HepG2 (cell line): ENCODE results near the gene SLC7A6OS. TPM values are rescaled to one million over a fixed set of nuclear protein-coding genes. Genes with fewer than 3 reads are reported as not detected.

ENCODE experiments used
- HMG20B ChIP-seq: conservative IDR thresholded peaks from 2 replicates; pipeline ENCODE4 v1.6.1; 2016; ENCODE audit warnings: missing genetic modification reagents, missing compliant biosample characterization
- HNF1A ChIP-seq, 2 experiments: sonication (generic) in 1 of 2; formaldehyde crosslinking in 1 of 2; IDR thresholded peaks; 2 replicates each; pipeline versions ENCODE4 v1.4.0 to v1.6.1; 2016 to 2020; ENCODE audit warnings: borderline replicate concordance in 1 of 2, low read depth in 1 of 2, mild to moderate bottlenecking in 1 of 2, missing genetic modification reagents in 1 of 2
- KDM3A ChIP-seq: IDR thresholded peaks from 2 replicates; pipeline ENCODE4 v1.6.1; 2018; ENCODE audit warnings: low read depth, missing compliant biosample characterization
- MAFK ChIP-seq, 2 experiments: IDR thresholded peaks in 1 of 2; conservative IDR thresholded peaks in 1 of 2; 2 replicates each; pipeline ENCODE4 v1.6.1; 2011; ENCODE audit warnings: improper control_type of control experiment in 2 of 2, low read length in 2 of 2
- MTA3 ChIP-seq: sonication (generic); formaldehyde crosslinking; IDR thresholded peaks from 2 replicates; pipeline ENCODE4 v1.4.0; 2020; ENCODE audit warnings: missing genetic modification reagents
- NRL ChIP-seq: sonication (generic); formaldehyde crosslinking; IDR thresholded peaks from 2 replicates; pipeline ENCODE4 v1.5.0; 2020; ENCODE audit warnings: missing genetic modification reagents, mild to moderate bottlenecking, moderate library complexity, borderline replicate concordance
- SRSF4 ChIP-seq: fragments of 200-400 bp; formaldehyde crosslinking; IDR thresholded peaks from one replicate; pipeline ENCODE4 v1.6.1; 2018; ENCODE audit warnings: mild to moderate bottlenecking, low read depth, low read length, moderate library complexity; ENCODE audit not compliant: poor library complexity, severe bottlenecking
- TEF ChIP-seq: sonication (generic); formaldehyde crosslinking; IDR thresholded peaks from 2 replicates; pipeline ENCODE4 v1.5.0; 2020; ENCODE audit warnings: missing genetic modification reagents
- ZFP36L2 ChIP-seq: sonication (generic); formaldehyde crosslinking; IDR thresholded peaks from 2 replicates; pipeline ENCODE4 v1.4.0; 2020; ENCODE audit warnings: missing genetic modification reagents
- ZMYM3 ChIP-seq: sonication (generic); formaldehyde crosslinking; IDR thresholded peaks from 2 replicates; pipeline ENCODE4 v1.5.1; 2020; ENCODE audit warnings: mild to moderate bottlenecking, missing genetic modification reagents
- ZNF275 ChIP-seq: sonication (generic); formaldehyde crosslinking; IDR thresholded peaks from 2 replicates; pipeline ENCODE4 v1.8.0; 2022; ENCODE audit warnings: missing genetic modification reagents, mild to moderate bottlenecking, inconsistent platforms, borderline replicate concordance
- ZNF282 ChIP-seq: fragments of 450-650 bp; IDR thresholded peaks from 2 replicates; pipeline ENCODE4 v1.6.1; 2018; ENCODE audit not compliant: partially characterized antibody
- ZNF598 ChIP-seq: sonication (generic); formaldehyde crosslinking; IDR thresholded peaks from 2 replicates; pipeline ENCODE4 v1.5.1; 2020; ENCODE audit warnings: mild to moderate bottlenecking, missing genetic modification reagents, borderline replicate concordance
- ZNF607 ChIP-seq: sonication (generic); formaldehyde crosslinking; IDR thresholded peaks from 2 replicates; pipeline ENCODE4 v1.5.1; 2020; ENCODE audit warnings: missing genetic modification reagents, mild to moderate bottlenecking, borderline replicate concordance
- ZNF639 ChIP-seq: conservative IDR thresholded peaks from 2 replicates; pipeline ENCODE4 v1.6.1; 2018; ENCODE audit warnings: missing genetic modification reagents
- ZNF878 ChIP-seq: sonication (generic); formaldehyde crosslinking; IDR thresholded peaks from 2 replicates; pipeline ENCODE4 v1.8.1; 2023; ENCODE audit warnings: mild to moderate bottlenecking, missing genetic modification reagents, moderate library complexity
- polyA plus RNA-seq, 8 experiments: library from polyadenylated mRNA; depleted of rRNA in 3 of 8; stranded (reverse) in 7 of 8; unstranded in 1 of 8; fragments of >200 nt; fragmentation: Illumina TruSeq in 4 of 8; extraction: Trizol in 4 of 8; gene quantifications; 2 replicates each; pipeline versions ENCODE4 v1.2.1 to v1.2.3, GENCODE V29; 2011 to 2016; ENCODE audit warnings: low read depth in 4 of 8, missing spikeins in 1 of 8, mixed read lengths in 1 of 8; ENCODE audit not compliant: insufficient read depth in 1 of 8
- total RNA-seq, 5 experiments: library from RNA; depleted of rRNA; stranded (reverse); fragments of >200 nt; fragmentation: Illumina TruSeq; extraction: Trizol; gene quantifications; 2 replicates each; pipeline ENCODE4 v1.2.3, GENCODE V29; 2016; ENCODE audit warnings: low read depth in 1 of 5
- TF ChIP-seq, protein P1 (sequence below): sonication (generic); formaldehyde crosslinking; IDR thresholded peaks from 2 replicates; pipeline ENCODE4 v1.8.1; 2023; ENCODE audit warnings: mild to moderate bottlenecking, missing genetic modification reagents
- TF ChIP-seq, protein P2 (sequence below): sonication (generic); formaldehyde crosslinking; IDR thresholded peaks from 2 replicates; pipeline ENCODE4 v1.8.1; 2023; ENCODE audit warnings: missing genetic modification reagents, inconsistent platforms, borderline replicate concordance

The SLC7A6OS gene
- total and polyA plus RNA-seq, 2 of the 13 experiments (the other 11 are each of a cell fraction or from before 2014, with no cell fraction given) = 11.2 to 21.5 TPM

GRCh38 chr16:68328151-68328859, 17.6 kb upstream of the SLC7A6OS start (continued):
- no peak for TF ChIP-seq NRL (CRISPR knock-in tag)
- no peak for TF ChIP-seq ZNF275 (CRISPR knock-in tag)
- TF ChIP-seq KDM3A (CRISPR knock-in tag) = peak; percentile 90
- TF ChIP-seq SRSF4 = no peak
- TF ChIP-seq ZNF282 = no peak
- no peak for TF ChIP-seq ZNF607 (CRISPR knock-in tag)
- no peak for TF ChIP-seq ZMYM3 (CRISPR knock-in tag)
- TF ChIP-seq ZFP36L2 = no peak
- no peak for TF ChIP-seq ZNF878 (CRISPR knock-in tag)
- TF ChIP-seq, protein P1, sequence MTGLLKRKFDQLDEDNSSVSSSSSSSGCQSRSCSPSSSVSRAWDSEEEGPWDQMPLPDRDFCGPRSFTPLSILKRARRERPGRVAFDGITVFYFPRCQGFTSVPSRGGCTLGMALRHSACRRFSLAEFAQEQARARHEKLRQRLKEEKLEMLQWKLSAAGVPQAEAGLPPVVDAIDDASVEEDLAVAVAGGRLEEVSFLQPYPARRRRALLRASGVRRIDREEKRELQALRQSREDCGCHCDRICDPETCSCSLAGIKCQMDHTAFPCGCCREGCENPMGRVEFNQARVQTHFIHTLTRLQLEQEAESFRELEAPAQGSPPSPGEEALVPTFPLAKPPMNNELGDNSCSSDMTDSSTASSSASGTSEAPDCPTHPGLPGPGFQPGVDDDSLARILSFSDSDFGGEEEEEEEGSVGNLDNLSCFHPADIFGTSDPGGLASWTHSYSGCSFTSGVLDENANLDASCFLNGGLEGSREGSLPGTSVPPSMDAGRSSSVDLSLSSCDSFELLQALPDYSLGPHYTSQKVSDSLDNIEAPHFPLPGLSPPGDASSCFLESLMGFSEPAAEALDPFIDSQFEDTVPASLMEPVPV (CRISPR knock-in tag) = no peak
- no peak for TF ChIP-seq ZNF598 (CRISPR knock-in tag)
- no peak for TF ChIP-seq MTA3 (CRISPR knock-in tag)
- TF ChIP-seq, protein P2, sequence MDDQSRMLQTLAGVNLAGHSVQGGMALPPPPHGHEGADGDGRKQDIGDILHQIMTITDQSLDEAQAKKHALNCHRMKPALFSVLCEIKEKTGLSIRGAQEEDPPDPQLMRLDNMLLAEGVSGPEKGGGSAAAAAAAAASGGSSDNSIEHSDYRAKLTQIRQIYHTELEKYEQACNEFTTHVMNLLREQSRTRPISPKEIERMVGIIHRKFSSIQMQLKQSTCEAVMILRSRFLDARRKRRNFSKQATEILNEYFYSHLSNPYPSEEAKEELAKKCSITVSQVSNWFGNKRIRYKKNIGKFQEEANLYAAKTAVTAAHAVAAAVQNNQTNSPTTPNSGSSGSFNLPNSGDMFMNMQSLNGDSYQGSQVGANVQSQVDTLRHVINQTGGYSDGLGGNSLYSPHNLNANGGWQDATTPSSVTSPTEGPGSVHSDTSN (CRISPR knock-in tag) = no peak
- no peak for TF ChIP-seq MAFK (conservative IDR thresholded peaks at IDR 0.05 in 1 of 2, IDR thresholded peaks at IDR 0.05 in 1 of 2; ENCODE audit: low read length in 2 of 2)
- no peak for TF ChIP-seq ZNF639
- TF ChIP-seq TEF (CRISPR knock-in tag) = no peak
- 0 out of 2 replicates have a peak, but pooled peaks have one; percentile 16 for TF ChIP-seq HMG20B
- no peak for TF ChIP-seq HNF1A (IDR thresholded peaks at IDR 0.05; ENCODE audit: low read depth)
- TF ChIP-seq HNF1A (CRISPR knock-in tag; IDR thresholded peaks at IDR 0.05; ENCODE audit: borderline replicate concordance) = peak; percentile 76; the same call in 1 of the 2 replicates
